ENCODE data around the gene CALN1. TPM values are rescaled to one million over a fixed set of nuclear protein-coding genes. Genes with fewer than 3 reads are reported as not detected.

The CALN1 gene
- total RNA-seq, 1 donor: not detected

- no peak for TF ChIP-seq CTCF (IDR thresholded peaks at IDR 0.05; ENCODE audit: insufficient read depth, low read length)
- DNase-seq (ENCODE audit: low read depth): no peak
- H3K4me3 ChIP-seq (ENCODE audit: low read depth, low read length): no peak overlapping the region
Measured at GRCh38 chr7:71785216-71785615, 626.9 kb downstream of the CALN1 start.

GRCh38 chr7:71784781-71785180 lies 627.4 kb downstream of the CALN1 start:
- no peak overlapping the region for H3K4me3 ChIP-seq (ENCODE audit: low read depth, low read length)
- no peak for DNase-seq (ENCODE audit: low read depth)
- no peak for TF ChIP-seq CTCF (IDR thresholded peaks at IDR 0.05; ENCODE audit: insufficient read depth, low read length)

- no peak overlapping the region for H3K4me3 ChIP-seq (ENCODE audit: low read depth, low read length)
- no peak for TF ChIP-seq CTCF (IDR thresholded peaks at IDR 0.05; ENCODE audit: insufficient read depth, low read length)
- no peak for DNase-seq (ENCODE audit: low read depth)
Measured at GRCh38 chr7:71784180-71784579, 628.0 kb downstream of the CALN1 start.

- DNase-seq (ENCODE audit: low read depth): no peak
- no peak overlapping the region for H3K4me3 ChIP-seq (ENCODE audit: low read depth, low read length)
- TF ChIP-seq CTCF (IDR thresholded peaks at IDR 0.05; ENCODE audit: insufficient read depth, low read length): no peak
Measured at GRCh38 chr7:71783779-71784178, 628.4 kb downstream of the CALN1 start.

GRCh38 chr7:71782051-71782450 lies 630.1 kb downstream of the CALN1 start:
- DNase-seq (ENCODE audit: low read depth): no peak
- TF ChIP-seq CTCF (IDR thresholded peaks at IDR 0.05; ENCODE audit: insufficient read depth, low read length): no peak
- no peak overlapping the region for H3K4me3 ChIP-seq (ENCODE audit: low read depth, low read length)

- no peak overlapping the region for H3K4me3 ChIP-seq (ENCODE audit: low read depth, low read length)
- no peak for DNase-seq (ENCODE audit: low read depth)
- TF ChIP-seq CTCF (IDR thresholded peaks at IDR 0.05; ENCODE audit: insufficient read depth, low read length): no peak
Measured at GRCh38 chr7:71780282-71780681, 631.9 kb downstream of the CALN1 start.

- no peak overlapping the region for H3K4me3 ChIP-seq (ENCODE audit: low read depth, low read length)
- TF ChIP-seq CTCF (IDR thresholded peaks at IDR 0.05; ENCODE audit: insufficient read depth, low read length): no peak
- DNase-seq (ENCODE audit: low read depth): no peak
Measured at GRCh38 chr7:71777278-71777677, 634.9 kb downstream of the CALN1 start.

Measured in fibroblast of the aortic adventitia (primary cell).